GM23338 (cell line): ENCODE measurements around the gene MEIS3. TPM values are rescaled to one million over a fixed set of nuclear protein-coding genes. Genes with fewer than 3 reads are reported as not detected.

Experiments
- ATAC-seq: fragments of 200-7000 bp; cut with Tn5 transposase; 3 replicates; pipeline ENCODE4 v1.9.1; 2020
- DNase-seq: peaks from one replicate; pipeline ENCODE4 v3.0.0-alpha.2; 2015; ENCODE audit warnings: low spot score
- H2AFZ ChIP-seq: fragments of 200-600 bp; sonication (generic); 2 replicates; pipeline ENCODE4 v1.8.0; 2016; ENCODE audit warnings: antibody characterized with exemption, mild to moderate bottlenecking, moderate library complexity
- H3F3A ChIP-seq: fragments of 200-600 bp; sonication (generic); replicated peaks from 2 replicates; pipeline ENCODE4 v1.8.0; 2017; ENCODE audit warnings: antibody characterized with exemption, mixed run types, low read depth
- H3K27ac ChIP-seq: fragments of 200-600 bp; sonication (generic); 2 replicates; pipeline ENCODE4 v1.6.1; 2016; ENCODE audit warnings: low read depth
- H3K27me3 ChIP-seq: fragments of 200-600 bp; sonication (generic); 2 replicates; pipeline ENCODE4 v1.8.0; 2016; ENCODE audit warnings: mild to moderate bottlenecking, mixed run types, moderate library complexity; ENCODE audit not compliant: insufficient read depth
- H3K36me3 ChIP-seq: fragments of 200-600 bp; sonication (generic); 2 replicates; pipeline ENCODE4 v1.8.0; 2016; ENCODE audit warnings: mild to moderate bottlenecking; ENCODE audit not compliant: insufficient read depth
- H3K4me1 ChIP-seq: fragments of 200-600 bp; sonication (generic); 2 replicates; pipeline ENCODE4 v1.8.0; 2016; ENCODE audit warnings: mild to moderate bottlenecking, moderate library complexity; ENCODE audit not compliant: insufficient read depth
- H3K4me2 ChIP-seq: fragments of 200-600 bp; sonication (generic); 2 replicates; pipeline ENCODE4 v1.7.1; 2017; ENCODE audit warnings: mixed run types
- H3K4me3 ChIP-seq: fragments of 200-600 bp; sonication (generic); 2 replicates; pipeline ENCODE4 v1.6.1; 2016; ENCODE audit warnings: mixed run types
- H3K79me2 ChIP-seq: fragments of 200-600 bp; sonication (generic); replicated peaks from 2 replicates; pipeline ENCODE4 v1.8.0; 2017; ENCODE audit warnings: mild to moderate bottlenecking; ENCODE audit not compliant: insufficient read depth
- H3K9me2 ChIP-seq: fragments of 200-600 bp; sonication (generic); 2 replicates; pipeline ENCODE4 v1.8.0; 2017; ENCODE audit not compliant: insufficient read depth
- H4K20me1 ChIP-seq: fragments of 200-600 bp; sonication (generic); replicated peaks from 2 replicates; pipeline ENCODE4 v1.8.0; 2017; ENCODE audit warnings: mild to moderate bottlenecking; ENCODE audit not compliant: insufficient read depth
- H3K27ac Mint-ChIP-seq: 2 replicates; pipeline ENCODE4 v1.8.0; 2020; ENCODE audit warnings: inconsistent platforms, mild to moderate bottlenecking, moderate library complexity, mixed read lengths
- H3K27me3 Mint-ChIP-seq: 3 replicates; pipeline ENCODE4 v1.8.0; 2022; ENCODE audit warnings: low read depth, mild to moderate bottlenecking, moderate library complexity, mixed read lengths, inconsistent platforms; ENCODE audit not compliant: insufficient read depth, poor library complexity
- H3K36me3 Mint-ChIP-seq: 3 replicates; pipeline ENCODE4 v1.8.0; 2021; ENCODE audit warnings: low read depth, mild to moderate bottlenecking, inconsistent platforms, moderate library complexity, mixed read lengths
- H3K4me1 Mint-ChIP-seq: 3 replicates; pipeline ENCODE4 v1.8.0; 2020; ENCODE audit warnings: mild to moderate bottlenecking, inconsistent platforms, mixed read lengths
- H3K4me3 Mint-ChIP-seq: 3 replicates; pipeline ENCODE4 v1.8.0; 2021; ENCODE audit warnings: moderate library complexity, mild to moderate bottlenecking, inconsistent platforms, mixed read lengths
- H3K9me3 Mint-ChIP-seq: 3 replicates; pipeline ENCODE4 v1.8.0; 2020; ENCODE audit warnings: moderate library complexity, mild to moderate bottlenecking, inconsistent platforms, mixed read lengths
- CREB1 ChIP-seq: fragments of 250-450 bp; sonication (Bioruptor Pico); IDR thresholded peaks from 2 replicates; pipeline ENCODE4 v1.5.0; 2020; ENCODE audit warnings: low read depth, mild to moderate bottlenecking, moderate library complexity
- NANOG ChIP-seq: IDR thresholded peaks from 2 replicates; pipeline ENCODE4 v1.6.1; 2016; ENCODE audit warnings: antibody characterized with exemption, borderline replicate concordance
- ZNF331 ChIP-seq: fragments of 250-450 bp; sonication (Bioruptor Pico); IDR thresholded peaks from 2 replicates; pipeline ENCODE4 v1.5.0; 2020; ENCODE audit warnings: low read depth, mild to moderate bottlenecking, moderate library complexity
- ZNF462 ChIP-seq: fragments of 250-450 bp; sonication (Bioruptor Pico); IDR thresholded peaks from 2 replicates; pipeline ENCODE4 v1.5.0; 2020; ENCODE audit warnings: mild to moderate bottlenecking, moderate library complexity
- polyA plus RNA-seq: library from polyadenylated mRNA; unstranded; fragments of >200 nt; fragmentation: Nextera tagmentation; extraction: Ambion mirVana; gene quantifications from 2 replicates; pipeline ENCODE4 v1.2.1, GENCODE V29; 2016
- total RNA-seq: library from RNA; depleted of rRNA; stranded (reverse); fragments of >200 nt; shearing (Covaris generic); gene quantifications from 2 replicates; pipeline ENCODE4 v1.2.3, GENCODE V29; 2014
- TF ChIP-seq, protein P1 (sequence below): IDR thresholded peaks from one replicate; pipeline ENCODE4 v1.6.1; 2018; ENCODE audit warnings: antibody characterized with exemption; ENCODE audit not compliant: unreplicated experiment

Gene MEIS3
- total and polyA plus RNA-seq, 2 experiments from 2014 or later: 20.6 to 33.7 TPM

DNA sequence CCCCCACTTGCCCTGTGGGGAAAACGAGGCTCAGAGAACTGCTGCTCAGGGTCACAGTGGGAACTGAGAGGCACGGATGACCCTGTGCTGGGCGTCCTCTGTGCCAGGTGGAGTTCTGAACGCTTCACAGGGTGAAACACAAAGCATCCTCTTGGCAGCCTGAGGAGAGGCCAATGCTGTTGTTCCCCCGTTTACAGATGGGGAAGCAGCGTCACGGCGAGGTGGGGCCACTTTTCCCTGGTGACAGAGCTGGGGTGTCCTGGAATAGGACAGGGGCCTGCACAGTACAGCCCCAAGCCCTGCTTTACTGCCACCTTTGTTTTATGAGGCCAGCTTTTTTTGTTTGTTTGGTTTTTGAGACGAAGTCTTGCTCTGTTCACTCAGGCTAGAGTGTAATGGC is 48.1 kb downstream of the MEIS3 start (continued):
- no peak for TF ChIP-seq ZNF462 (CRISPR knock-in tag)

DNA sequence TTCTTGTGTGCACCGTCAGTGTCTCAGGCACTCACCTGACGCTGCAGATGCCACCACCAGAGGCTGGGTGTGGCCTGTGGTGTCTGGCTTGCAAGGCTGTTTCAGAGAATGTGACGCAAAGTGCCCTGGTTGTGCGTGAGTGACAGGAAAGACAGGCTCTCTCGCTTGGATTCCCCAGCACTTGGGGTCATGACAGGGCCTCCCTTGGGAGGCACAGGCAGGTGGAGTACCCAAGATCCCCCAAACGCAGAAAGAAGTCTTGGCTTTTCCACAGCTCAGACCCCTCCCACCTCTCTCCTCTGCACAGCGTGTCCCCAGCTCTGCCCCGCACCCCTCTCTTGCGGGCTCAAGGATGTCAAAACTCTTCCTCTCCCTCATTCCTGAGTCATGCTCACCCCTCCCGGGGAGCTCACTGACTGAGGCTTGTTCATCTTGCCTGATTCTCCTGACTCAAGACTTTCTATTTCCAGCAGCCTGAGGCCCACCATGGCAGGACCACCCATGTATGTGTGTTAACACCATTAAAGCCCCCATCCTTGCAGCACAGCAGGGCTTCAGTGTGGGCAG is 49.2 kb downstream of the MEIS3 start:
- Histone ChIP-seq H3K4me2 (no peak overlapping the region), H3K36me3 (peaks cover 17% of the 10 kb centered on the region), H3K4me3 (no peak overlapping the region), H3K4me1 (no peaks in the 10 kb centered on the region), H4K20me1 (peaks cover 11% of the 10 kb centered on the region), H3K27me3 (no peaks in the 10 kb centered on the region), H3K9me2 (no peaks in the 10 kb centered on the region), H3K27ac (no peak overlapping the region), H3F3A (no peaks in the 10 kb centered on the region), H2AFZ (no peak overlapping the region), H3K79me2 (no peaks in the 10 kb centered on the region)
- Mint-ChIP-seq H3K4me1 (no peaks in the 10 kb centered on the region), H3K27me3 (peaks cover 5% of the 10 kb centered on the region), H3K4me3 (no peak overlapping the region), H3K27ac (peak overlapping the region; percentile 85; the same call in 1 of the 2 replicates), H3K36me3 (peaks cover 62% of the 10 kb centered on the region), H3K9me3 (no peaks in the 10 kb centered on the region; the same call in 2 of the 3 replicates)
- no peak for ATAC-seq
- no peak for DNase-seq
- TF ChIP-seq NANOG (no peak), ZNF331 (CRISPR knock-in tag) (no peak), ZNF462 (CRISPR knock-in tag) (no peak), CREB1 (CRISPR knock-in tag) (no peak)
- TF ChIP-seq, protein P1, sequence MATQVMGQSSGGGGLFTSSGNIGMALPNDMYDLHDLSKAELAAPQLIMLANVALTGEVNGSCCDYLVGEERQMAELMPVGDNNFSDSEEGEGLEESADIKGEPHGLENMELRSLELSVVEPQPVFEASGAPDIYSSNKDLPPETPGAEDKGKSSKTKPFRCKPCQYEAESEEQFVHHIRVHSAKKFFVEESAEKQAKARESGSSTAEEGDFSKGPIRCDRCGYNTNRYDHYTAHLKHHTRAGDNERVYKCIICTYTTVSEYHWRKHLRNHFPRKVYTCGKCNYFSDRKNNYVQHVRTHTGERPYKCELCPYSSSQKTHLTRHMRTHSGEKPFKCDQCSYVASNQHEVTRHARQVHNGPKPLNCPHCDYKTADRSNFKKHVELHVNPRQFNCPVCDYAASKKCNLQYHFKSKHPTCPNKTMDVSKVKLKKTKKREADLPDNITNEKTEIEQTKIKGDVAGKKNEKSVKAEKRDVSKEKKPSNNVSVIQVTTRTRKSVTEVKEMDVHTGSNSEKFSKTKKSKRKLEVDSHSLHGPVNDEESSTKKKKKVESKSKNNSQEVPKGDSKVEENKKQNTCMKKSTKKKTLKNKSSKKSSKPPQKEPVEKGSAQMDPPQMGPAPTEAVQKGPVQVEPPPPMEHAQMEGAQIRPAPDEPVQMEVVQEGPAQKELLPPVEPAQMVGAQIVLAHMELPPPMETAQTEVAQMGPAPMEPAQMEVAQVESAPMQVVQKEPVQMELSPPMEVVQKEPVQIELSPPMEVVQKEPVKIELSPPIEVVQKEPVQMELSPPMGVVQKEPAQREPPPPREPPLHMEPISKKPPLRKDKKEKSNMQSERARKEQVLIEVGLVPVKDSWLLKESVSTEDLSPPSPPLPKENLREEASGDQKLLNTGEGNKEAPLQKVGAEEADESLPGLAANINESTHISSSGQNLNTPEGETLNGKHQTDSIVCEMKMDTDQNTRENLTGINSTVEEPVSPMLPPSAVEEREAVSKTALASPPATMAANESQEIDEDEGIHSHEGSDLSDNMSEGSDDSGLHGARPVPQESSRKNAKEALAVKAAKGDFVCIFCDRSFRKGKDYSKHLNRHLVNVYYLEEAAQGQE: no peak
